K562 (cell line): Measurements from ENCODE around the gene PHACTR3.

Source experiments
- CBX3 ChIP-seq, 2 experiments: IDR thresholded peaks; 1 replicate in 1 of 2; 2 replicates in 1 of 2; pipeline ENCODE4 v1.6.1; 2012; ENCODE audit warnings: inconsistent platforms in 2 of 2, low read length in 2 of 2, borderline replicate concordance in 1 of 2, control low read depth in 1 of 2
- CHD2 ChIP-seq: IDR thresholded peaks from 2 replicates; pipeline ENCODE4 v1.6.1; 2011; ENCODE audit warnings: low read depth, low read length
- EP300 ChIP-seq: IDR thresholded peaks from 2 replicates; pipeline ENCODE4 v1.6.1; 2012; ENCODE audit warnings: low read length, improper control_type of control experiment
- PHF8 ChIP-seq: fragments of 200-600 bp; sonication (generic); IDR thresholded peaks from 2 replicates; pipeline ENCODE4 v1.6.1; 2012; ENCODE audit warnings: mixed run types, mild to moderate bottlenecking, inconsistent platforms, low read length, moderate library complexity, borderline replicate concordance
- TF ChIP-seq, protein P1 (sequence below): sonication (generic); formaldehyde crosslinking; IDR thresholded peaks from 2 replicates; pipeline ENCODE4 v1.5.0; 2020; ENCODE audit warnings: missing genetic modification reagents
- TF ChIP-seq, protein P2 (sequence below), 3 experiments: IDR thresholded peaks in 2 of 3; conservative IDR thresholded peaks in 1 of 3; 2 replicates each; pipeline ENCODE4 v1.5.1; 2011 to 2012; ENCODE audit warnings: low read length in 3 of 3, mild to moderate bottlenecking in 3 of 3, control low read depth in 2 of 3, improper control_type of control experiment in 1 of 3, inconsistent platforms in 1 of 3, low read depth in 1 of 3, mixed read lengths in 1 of 3, moderate library complexity in 1 of 3; ENCODE audit not compliant: insufficient read depth in 2 of 3
- TF ChIP-seq, protein P3 (sequence below): fragments of 450-650 bp; IDR thresholded peaks from 2 replicates; pipeline ENCODE4 v1.7.0; 2016; ENCODE audit warnings: borderline replicate concordance

DNA sequence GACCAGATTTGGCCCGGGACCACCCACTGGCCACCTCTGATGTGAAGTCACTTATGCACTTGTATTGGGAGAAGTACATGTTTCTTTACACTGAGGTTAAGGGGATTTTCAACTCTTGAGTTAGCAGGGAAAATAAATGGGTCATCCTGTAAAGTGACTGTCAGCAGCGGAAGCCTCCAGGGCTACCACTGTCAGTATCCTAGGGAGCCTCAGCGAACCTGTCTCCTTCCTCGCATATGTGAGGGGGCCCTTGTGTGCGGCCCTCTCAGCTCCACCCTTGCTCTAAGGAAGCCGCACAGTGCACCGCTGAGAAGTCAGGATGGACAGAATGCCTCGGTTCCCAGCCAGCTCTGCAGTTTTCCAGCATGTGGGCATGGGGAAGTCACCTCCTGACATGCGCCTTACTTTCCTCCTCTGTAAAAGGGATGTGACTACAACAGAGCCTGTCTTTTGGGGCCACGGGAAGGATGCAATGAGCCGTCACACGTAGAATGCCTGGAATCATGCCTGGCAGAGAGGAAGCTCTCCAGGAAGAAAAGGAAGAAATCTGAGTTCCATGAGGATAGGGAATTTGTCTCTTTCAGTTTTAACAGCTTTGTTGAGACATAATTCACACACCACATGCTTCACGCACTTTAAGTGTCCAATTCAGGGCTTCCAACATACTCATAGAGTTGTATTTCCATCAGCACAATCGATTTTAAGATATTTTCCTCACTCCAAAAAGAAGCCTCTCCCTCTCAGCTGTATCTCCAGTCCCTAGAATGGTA, 213.7 kb downstream of the PHACTR3 start:
- TF ChIP-seq, protein P1, sequence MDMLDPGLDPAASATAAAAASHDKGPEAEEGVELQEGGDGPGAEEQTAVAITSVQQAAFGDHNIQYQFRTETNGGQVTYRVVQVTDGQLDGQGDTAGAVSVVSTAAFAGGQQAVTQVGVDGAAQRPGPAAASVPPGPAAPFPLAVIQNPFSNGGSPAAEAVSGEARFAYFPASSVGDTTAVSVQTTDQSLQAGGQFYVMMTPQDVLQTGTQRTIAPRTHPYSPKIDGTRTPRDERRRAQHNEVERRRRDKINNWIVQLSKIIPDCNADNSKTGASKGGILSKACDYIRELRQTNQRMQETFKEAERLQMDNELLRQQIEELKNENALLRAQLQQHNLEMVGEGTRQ, result no peak
- TF ChIP-seq CBX3 (IDR thresholded peaks at IDR 0.05; ENCODE audit: borderline replicate concordance in 1 of 2, low read length in 2 of 2) (no peak), CHD2 (no peak), EP300 (no peak), PHF8 (no peak)
- TF ChIP-seq, protein P2, sequence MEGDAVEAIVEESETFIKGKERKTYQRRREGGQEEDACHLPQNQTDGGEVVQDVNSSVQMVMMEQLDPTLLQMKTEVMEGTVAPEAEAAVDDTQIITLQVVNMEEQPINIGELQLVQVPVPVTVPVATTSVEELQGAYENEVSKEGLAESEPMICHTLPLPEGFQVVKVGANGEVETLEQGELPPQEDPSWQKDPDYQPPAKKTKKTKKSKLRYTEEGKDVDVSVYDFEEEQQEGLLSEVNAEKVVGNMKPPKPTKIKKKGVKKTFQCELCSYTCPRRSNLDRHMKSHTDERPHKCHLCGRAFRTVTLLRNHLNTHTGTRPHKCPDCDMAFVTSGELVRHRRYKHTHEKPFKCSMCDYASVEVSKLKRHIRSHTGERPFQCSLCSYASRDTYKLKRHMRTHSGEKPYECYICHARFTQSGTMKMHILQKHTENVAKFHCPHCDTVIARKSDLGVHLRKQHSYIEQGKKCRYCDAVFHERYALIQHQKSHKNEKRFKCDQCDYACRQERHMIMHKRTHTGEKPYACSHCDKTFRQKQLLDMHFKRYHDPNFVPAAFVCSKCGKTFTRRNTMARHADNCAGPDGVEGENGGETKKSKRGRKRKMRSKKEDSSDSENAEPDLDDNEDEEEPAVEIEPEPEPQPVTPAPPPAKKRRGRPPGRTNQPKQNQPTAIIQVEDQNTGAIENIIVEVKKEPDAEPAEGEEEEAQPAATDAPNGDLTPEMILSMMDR (IDR thresholded peaks at IDR 0.05 in 2 of 3, conservative IDR thresholded peaks at IDR 0.05 in 1 of 3; ENCODE audit: insufficient read depth in 2 of 3, low read depth in 1 of 3, low read length in 3 of 3), result no peak
- TF ChIP-seq, protein P3, sequence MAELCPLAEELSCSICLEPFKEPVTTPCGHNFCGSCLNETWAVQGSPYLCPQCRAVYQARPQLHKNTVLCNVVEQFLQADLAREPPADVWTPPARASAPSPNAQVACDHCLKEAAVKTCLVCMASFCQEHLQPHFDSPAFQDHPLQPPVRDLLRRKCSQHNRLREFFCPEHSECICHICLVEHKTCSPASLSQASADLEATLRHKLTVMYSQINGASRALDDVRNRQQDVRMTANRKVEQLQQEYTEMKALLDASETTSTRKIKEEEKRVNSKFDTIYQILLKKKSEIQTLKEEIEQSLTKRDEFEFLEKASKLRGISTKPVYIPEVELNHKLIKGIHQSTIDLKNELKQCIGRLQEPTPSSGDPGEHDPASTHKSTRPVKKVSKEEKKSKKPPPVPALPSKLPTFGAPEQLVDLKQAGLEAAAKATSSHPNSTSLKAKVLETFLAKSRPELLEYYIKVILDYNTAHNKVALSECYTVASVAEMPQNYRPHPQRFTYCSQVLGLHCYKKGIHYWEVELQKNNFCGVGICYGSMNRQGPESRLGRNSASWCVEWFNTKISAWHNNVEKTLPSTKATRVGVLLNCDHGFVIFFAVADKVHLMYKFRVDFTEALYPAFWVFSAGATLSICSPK, result no peak
